GM18861 (cell line): Measurements from ENCODE around the gene DMBX1.

ENCODE experiments used
- ATAC-seq: cut with Tn5 transposase; IDR thresholded peaks from one replicate; pipeline ENCODE4 v1.9.1; 2021; ENCODE audit not compliant: unreplicated experiment

Gene DMBX1

GRCh38 chr1:46501528-46501927, 11.9 kb downstream of the DMBX1 start:
- ATAC-seq: no peak

- ATAC-seq: no peak
Measured at GRCh38 chr1:46503421-46503820, 13.8 kb downstream of the DMBX1 start.

GRCh38 chr1:46506470-46507219, 17.0 kb downstream of the DMBX1 start:
- ATAC-seq: no peak

GRCh38 chr1:46508757-46509156, 19.1 kb downstream of the DMBX1 start:
- no peak for ATAC-seq

GRCh38 chr1:46510341-46510997, 20.8 kb downstream of the DMBX1 start:
- ATAC-seq: no peak

- ATAC-seq: no peak
Measured at GRCh38 chr1:46510998-46511365, 21.3 kb downstream of the DMBX1 start.

- no peak for ATAC-seq
Measured at GRCh38 chr1:46512135-46512791, 22.6 kb downstream of the DMBX1 start.

GRCh38 chr1:46512792-46513190, 23.2 kb downstream of the DMBX1 start:
- no peak for ATAC-seq

- no peak for ATAC-seq
Measured at GRCh38 chr1:46513536-46513935, 23.9 kb downstream of the DMBX1 start.

- no peak for ATAC-seq
Measured at GRCh38 chr1:46515576-46515975, 25.9 kb downstream of the DMBX1 start.

- no peak for ATAC-seq
Measured at GRCh38 chr1:46516200-46516950, 26.7 kb downstream of the DMBX1 start.

- no peak for ATAC-seq
Measured at GRCh38 chr1:46517010-46517600, 27.5 kb downstream of the DMBX1 start.

- ATAC-seq: no peak
Measured at GRCh38 chr1:46517932-46518498, 28.4 kb downstream of the DMBX1 start.

GRCh38 chr1:46519209-46519608, 29.6 kb downstream of the DMBX1 start:
- no peak for ATAC-seq

GRCh38 chr1:46520063-46520911, 30.7 kb downstream of the DMBX1 start:
- ATAC-seq: no peak

GRCh38 chr1:46521414-46521813, 31.8 kb downstream of the DMBX1 start:
- ATAC-seq: no peak

- ATAC-seq: no peak
Measured at GRCh38 chr1:46522184-46522968, 32.7 kb downstream of the DMBX1 start.

GRCh38 chr1:46522969-46523320, 33.3 kb downstream of the DMBX1 start:
- no peak for ATAC-seq
